ENCODE measurements around the gene CREBZF.

The CREBZF gene

DNA sequence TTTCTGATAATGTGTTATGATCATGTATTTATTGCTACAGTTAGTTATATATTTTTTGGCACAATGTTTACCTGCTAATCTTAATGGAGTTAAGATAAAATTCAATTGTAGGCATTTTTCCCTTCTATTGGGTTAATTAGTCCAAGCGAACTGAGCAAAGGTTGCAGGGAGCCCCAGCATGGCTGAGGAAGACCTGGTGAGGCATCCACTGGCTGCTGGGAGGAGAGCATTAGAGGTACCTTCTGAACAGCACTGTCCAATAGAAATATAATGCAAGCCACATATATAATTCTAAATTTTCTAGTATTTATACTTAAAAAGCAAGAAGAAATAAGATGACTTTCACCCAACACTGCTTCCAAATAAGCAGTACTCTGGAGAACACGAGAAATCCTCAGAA lies 17.9 kb downstream of the CREBZF start:
- Histone ChIP-seq H3K4me3 (peak overlapping the region; percentile 67 to 85 (median 76)), H3K4me2 (peak overlapping the region; percentile 74 to 96 (median 82)), H3K36me3 (peaks cover 8 to 21% (median 16%) of the 10 kb centered on the region in 11 experiments; a peak in 19 of 22 replicates), H3K9me3 (replicated peaks in 1 of 11) (no peaks in the 10 kb centered on the region), H3K27ac (peak overlapping the region; percentile 62 to 86 (median 76); a peak in 21 of 22 replicates), H3K4me1 (peaks cover 18 to 36% (median 24%) of the 10 kb centered on the region in 10 experiments), H3K27me3 (no peaks in the 10 kb centered on the region), H3K9ac (peak overlapping the region; percentile 72 to 88 (median 84)), H4K20me1 (peaks cover 0 to 7% (median 0%) of the 10 kb centered on the region in 11 experiments; a peak in 4 of 22 replicates)
- TF ChIP-seq Cebpa-rat (IDR thresholded peaks at IDR 0.05) = no peak

DNA sequence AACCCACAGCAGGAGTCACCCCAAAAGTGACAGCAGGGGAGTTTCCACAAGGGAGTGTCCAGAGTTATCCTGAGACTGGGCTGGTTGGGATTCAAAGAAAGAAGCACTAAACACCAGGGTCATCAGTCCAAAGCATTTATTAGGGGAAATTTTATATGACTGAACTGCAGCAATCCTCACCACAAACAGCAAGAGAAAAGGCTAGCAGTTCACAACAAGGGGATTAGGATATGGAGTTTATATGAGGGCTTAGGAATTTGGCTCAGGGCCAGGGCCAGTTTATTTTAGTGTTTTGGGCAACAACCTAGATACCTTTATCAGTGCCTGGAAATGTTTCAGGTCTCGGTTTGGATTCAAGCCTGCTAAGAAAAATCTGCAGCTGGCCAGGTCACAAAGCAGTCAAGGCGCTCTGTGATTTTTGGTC lies 21.7 kb downstream of the CREBZF start:
- no peak for TF ChIP-seq Cebpa-rat (IDR thresholded peaks at IDR 0.05)
- H3K9ac ChIP-seq = no peak overlapping the region
- H3K4me1 ChIP-seq = peaks cover 5 to 11% (median 7%) of the 10 kb centered on the region in 10 experiments; a peak in 17 of 20 replicates
- no peak overlapping the region for H3K4me2 ChIP-seq
- no peaks in the 10 kb centered on the region for H3K27me3 ChIP-seq
- no peaks in the 10 kb centered on the region for H4K20me1 ChIP-seq
- no peak overlapping the region for H3K4me3 ChIP-seq
- no peaks in the 10 kb centered on the region for H3K9me3 ChIP-seq (replicated peaks in 1 of 11)
- H3K27ac ChIP-seq = no peak overlapping the region
- H3K36me3 ChIP-seq = peaks cover 1 to 16% (median 5%) of the 10 kb centered on the region in 11 experiments; a peak in 14 of 22 replicates

DNA sequence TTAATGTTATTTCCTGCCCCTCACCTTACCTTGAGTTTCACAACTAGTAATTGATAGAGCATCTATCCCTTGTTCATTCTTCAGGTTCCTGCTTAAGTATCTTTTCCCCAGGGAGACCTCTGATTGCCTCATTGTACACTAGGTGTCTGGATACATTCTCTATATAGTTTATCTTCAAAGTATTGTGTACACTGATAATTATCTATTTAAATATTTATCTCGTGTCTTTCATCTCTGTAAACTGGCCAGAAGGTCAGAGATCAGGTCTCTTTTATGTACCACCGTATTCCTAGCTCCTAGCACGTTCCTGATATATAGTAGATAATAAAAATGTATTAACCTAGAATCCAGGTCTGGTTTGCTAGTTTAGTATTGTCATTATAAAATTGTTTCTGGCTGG lies 30.2 kb downstream of the CREBZF start:
- H4K20me1 ChIP-seq = no peaks in the 10 kb centered on the region; a peak in 3 of 22 replicates
- H3K4me1 ChIP-seq = peaks cover 5 to 14% (median 7%) of the 10 kb centered on the region in 10 experiments
- H3K4me2 ChIP-seq = no peak overlapping the region
- no peak overlapping the region for H3K9ac ChIP-seq
- no peak overlapping the region for H3K27ac ChIP-seq
- H3K36me3 ChIP-seq = peaks cover 56 to 90% (median 71%) of the 10 kb centered on the region in 11 experiments
- TF ChIP-seq Cebpa-rat (IDR thresholded peaks at IDR 0.05) = no peak
- no peaks in the 10 kb centered on the region for H3K9me3 ChIP-seq (replicated peaks in 1 of 11)
- no peaks in the 10 kb centered on the region for H3K27me3 ChIP-seq
- no peak overlapping the region for H3K4me3 ChIP-seq

DNA sequence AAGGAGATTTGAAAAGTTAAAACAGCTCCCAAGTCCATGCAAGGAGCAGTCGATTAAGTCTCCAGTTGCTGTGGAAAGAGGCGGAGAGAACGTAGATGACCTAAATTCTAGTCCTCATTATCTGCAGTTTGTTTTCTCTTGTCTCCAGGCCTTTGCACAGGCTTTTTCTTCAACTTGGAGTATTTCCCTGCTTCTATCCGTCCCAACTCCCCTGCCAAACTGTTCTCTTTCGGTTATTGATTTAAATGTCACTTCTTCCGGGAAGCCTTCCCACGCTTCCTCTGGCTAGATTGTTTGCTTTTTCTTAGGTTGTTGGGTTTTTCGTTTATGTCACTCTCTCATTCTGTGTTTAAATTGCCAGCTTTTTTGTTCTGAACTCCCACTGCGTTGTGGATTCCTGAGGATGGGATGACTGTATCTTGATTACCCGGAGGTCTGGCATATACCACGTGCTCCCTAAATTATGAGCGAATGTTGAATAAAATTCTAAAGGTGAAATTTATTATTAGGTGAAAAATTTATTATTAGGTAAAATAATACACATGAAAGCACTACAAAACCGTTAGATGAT lies 36.1 kb downstream of the CREBZF start:
- Histone ChIP-seq H3K4me2 (peak overlapping the region; percentile 78 to 95 (median 90)), H4K20me1 (no peaks in the 10 kb centered on the region; a peak in 3 of 22 replicates), H3K9me3 (replicated peaks in 1 of 11) (no peaks in the 10 kb centered on the region), H3K27me3 (no peaks in the 10 kb centered on the region), H3K4me1 (peaks cover 22 to 31% (median 27%) of the 10 kb centered on the region in 10 experiments), H3K27ac (peak overlapping the region; percentile 39 to 83 (median 73); a peak in 21 of 22 replicates), H3K9ac (peak overlapping the region; percentile 71 to 85 (median 80)), H3K36me3 (peaks cover 20 to 32% (median 24%) of the 10 kb centered on the region in 11 experiments; a peak in 21 of 22 replicates), H3K4me3 (peak overlapping the region; percentile 62 to 82 (median 78))
- TF ChIP-seq Cebpa-rat (IDR thresholded peaks at IDR 0.05) = no peak

DNA sequence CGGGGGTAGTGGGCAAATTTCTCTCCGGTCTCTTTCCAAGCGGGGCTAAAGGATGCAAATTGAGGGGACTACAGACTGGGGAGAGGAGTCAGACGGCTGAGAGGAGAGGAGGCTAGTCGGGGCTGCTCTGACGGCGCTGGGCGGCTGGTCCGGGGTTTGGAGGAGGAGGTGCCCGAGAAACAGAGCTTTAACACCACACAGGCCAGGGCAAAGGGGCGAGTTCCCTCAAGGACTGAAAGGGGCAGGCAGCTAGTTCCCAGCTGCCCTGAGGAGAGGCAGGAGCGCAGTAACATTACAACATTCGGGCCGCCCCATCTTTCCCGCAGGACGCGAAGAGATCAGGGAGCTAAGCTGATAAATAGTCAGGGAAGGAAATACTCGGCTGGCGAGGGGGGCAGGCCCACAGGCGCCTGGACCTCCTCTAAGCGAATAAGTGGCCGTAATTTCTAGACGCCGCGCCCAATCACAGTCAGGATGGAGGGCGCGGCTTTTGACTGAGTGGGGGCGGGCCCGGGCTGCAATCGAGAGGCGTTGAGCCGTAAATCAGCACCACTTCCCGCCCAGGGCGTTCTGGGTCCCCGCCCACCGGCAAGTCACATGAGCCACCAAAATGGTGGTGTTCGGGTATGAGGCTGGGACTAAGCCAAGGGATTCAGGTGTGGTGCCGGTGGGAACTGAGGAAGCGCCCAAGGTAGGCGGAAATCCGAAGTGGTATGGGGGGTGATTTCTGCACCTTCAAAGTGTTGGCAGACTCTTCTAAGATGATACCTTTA lies 36.7 kb downstream of the CREBZF start, which contains the start of gene TMEM126B:
TMEM126B (plus strand) TSS at position 596 of the 773 bp plus-strand sequence; CDS start at position 611, 15 bp downstream.
- no peaks in the 10 kb centered on the region; a peak in 3 of 22 replicates for H4K20me1 ChIP-seq
- peak within 1 kb of the TSS; percentile 74 to 85 (median 80) for H3K9ac ChIP-seq
- peak within 1 kb of the TSS; percentile 79 to 97 (median 93) for H3K4me2 ChIP-seq
- H3K9me3 ChIP-seq (replicated peaks in 1 of 11) = no peaks in the 10 kb centered on the region
- H3K36me3 ChIP-seq = peaks cover 19 to 26% (median 21%) of the 10 kb centered on the region in 11 experiments; a peak in 21 of 22 replicates
- H3K27ac ChIP-seq = peak within 1 kb of the TSS; percentile 57 to 83 (median 76)
- no peaks in the 10 kb centered on the region for H3K27me3 ChIP-seq
- H3K4me1 ChIP-seq = peaks cover 22 to 31% (median 27%) of the 10 kb centered on the region in 10 experiments
- peak within 1 kb of the TSS; percentile 62 to 82 (median 78) for H3K4me3 ChIP-seq
- TF ChIP-seq Cebpa-rat (IDR thresholded peaks at IDR 0.05) = no peak

DNA sequence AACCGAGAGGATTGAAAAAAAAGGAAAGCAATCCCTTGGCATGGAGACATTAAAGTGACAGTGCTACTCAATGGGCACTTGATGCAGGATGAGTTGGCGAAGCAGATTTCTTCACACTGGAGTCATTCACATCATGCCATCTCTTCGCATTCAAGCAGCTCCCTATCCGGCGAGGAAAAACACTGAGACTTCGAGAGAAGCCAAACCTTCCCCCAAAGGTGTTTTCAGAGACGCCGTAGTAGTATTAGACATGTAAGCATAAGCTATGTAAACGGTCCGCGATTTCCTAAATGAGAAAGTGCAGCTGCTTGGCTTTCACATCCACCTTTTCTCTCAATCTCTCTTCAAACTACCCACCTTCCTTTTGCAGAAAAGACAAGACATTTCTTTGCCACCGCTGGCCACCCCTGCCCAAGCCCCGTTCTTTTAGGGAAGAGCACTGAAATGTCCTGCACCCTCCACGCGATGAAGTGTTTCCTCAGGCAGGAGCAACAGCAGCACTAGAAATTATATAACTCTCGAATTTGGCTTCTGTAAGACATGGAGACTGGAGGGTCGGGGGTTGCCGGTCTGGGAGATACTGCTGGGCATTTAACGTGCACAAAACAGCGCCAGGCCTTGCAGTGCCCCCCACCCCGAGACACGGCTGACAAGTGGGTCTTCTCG lies 37.5 kb downstream of the CREBZF start, which contains the start of gene DLG2:
DLG2 (minus strand) TSS at position 13 of the 666 bp plus-strand sequence.
- Histone ChIP-seq H3K27me3 (no peaks in the 10 kb centered on the region), H4K20me1 (no peaks in the 10 kb centered on the region; a peak in 3 of 22 replicates), H3K4me2 (peak within 1 kb of the TSS; percentile 78 to 97 (median 90)), H3K4me3 (peak within 1 kb of the TSS; percentile 62 to 82 (median 78)), H3K9ac (peak within 1 kb of the TSS; percentile 74 to 85 (median 80)), H3K4me1 (peaks cover 22 to 31% (median 27%) of the 10 kb centered on the region in 10 experiments), H3K27ac (peak within 1 kb of the TSS; percentile 57 to 83 (median 73)), H3K36me3 (peaks cover 19 to 26% (median 21%) of the 10 kb centered on the region in 11 experiments; a peak in 21 of 22 replicates), H3K9me3 (replicated peaks in 1 of 11) (no peaks in the 10 kb centered on the region)
- TF ChIP-seq Cebpa-rat (IDR thresholded peaks at IDR 0.05) = no peak

DNA sequence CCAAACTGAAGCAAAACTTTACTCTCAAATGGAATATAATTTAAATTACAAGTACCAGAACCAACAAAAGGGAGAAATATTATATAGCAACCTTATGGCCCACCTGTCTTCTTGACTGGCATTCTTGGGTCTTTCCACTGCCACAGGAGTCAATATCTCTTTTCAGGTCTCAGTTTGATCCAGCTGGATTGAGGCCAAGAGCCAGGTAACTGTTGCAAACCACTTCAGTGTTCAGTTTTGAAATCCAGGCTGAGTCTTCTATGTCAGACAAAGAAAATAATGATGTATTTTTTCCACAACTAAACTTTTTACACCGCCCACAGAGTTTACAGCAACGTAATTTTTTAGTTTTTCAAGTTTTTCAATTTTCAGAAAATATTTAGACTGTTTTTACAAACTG lies 38.4 kb downstream of the CREBZF start:
- H3K9ac ChIP-seq = peak overlapping the region in 5 of 11 experiments; percentile 75 to 85 (median 81); a peak in 6 of 22 replicates
- no peaks in the 10 kb centered on the region; a peak in 1 of 22 replicates for H3K9me3 ChIP-seq (replicated peaks in 1 of 11)
- H3K4me1 ChIP-seq = peaks cover 22 to 31% (median 27%) of the 10 kb centered on the region in 10 experiments
- no peaks in the 10 kb centered on the region for H3K27me3 ChIP-seq
- H4K20me1 ChIP-seq = no peaks in the 10 kb centered on the region; a peak in 3 of 22 replicates
- peaks cover 10 to 17% (median 13%) of the 10 kb centered on the region in 11 experiments; a peak in 20 of 22 replicates for H3K36me3 ChIP-seq
- no peak for TF ChIP-seq Cebpa-rat (IDR thresholded peaks at IDR 0.05)
- peak overlapping the region in 5 of 10 experiments; percentile 62 to 82 (median 75); a peak in 5 of 20 replicates for H3K4me3 ChIP-seq
- no peak overlapping the region; a peak in 1 of 22 replicates for H3K27ac ChIP-seq
- peak overlapping the region; percentile 78 to 97 (median 90); a peak in 20 of 22 replicates for H3K4me2 ChIP-seq

DNA sequence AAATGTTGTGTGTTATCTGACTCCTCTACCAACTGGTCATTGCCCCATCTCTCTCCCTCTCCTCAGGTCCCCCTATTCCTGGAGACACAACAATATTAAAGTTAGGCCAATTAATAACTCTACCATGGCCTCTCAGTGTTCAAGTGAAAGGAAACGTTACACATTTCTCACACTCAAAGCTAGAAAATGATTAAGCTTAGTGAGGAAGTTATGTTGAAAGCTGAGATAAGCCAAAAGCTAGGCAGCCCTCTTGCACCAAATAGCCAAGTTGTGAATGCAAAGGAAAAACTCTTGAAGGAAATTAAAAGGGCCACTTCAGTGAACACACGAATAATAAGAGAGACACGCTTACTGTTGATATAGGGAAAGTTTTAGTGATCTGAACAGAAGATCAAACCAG lies 44.7 kb downstream of the CREBZF start:
- no peak overlapping the region for H3K4me3 ChIP-seq
- H3K27ac ChIP-seq = no peak overlapping the region
- no peaks in the 10 kb centered on the region for H3K36me3 ChIP-seq
- no peak overlapping the region for H3K9ac ChIP-seq
- no peaks in the 10 kb centered on the region for H3K27me3 ChIP-seq
- H3K9me3 ChIP-seq (replicated peaks in 1 of 11) = peaks cover 0 to 8% (median 0%) of the 10 kb centered on the region in 11 experiments; a peak in 2 of 22 replicates
- TF ChIP-seq Cebpa-rat (IDR thresholded peaks at IDR 0.05) = no peak
- H3K4me1 ChIP-seq = no peaks in the 10 kb centered on the region
- H4K20me1 ChIP-seq = no peaks in the 10 kb centered on the region
- no peak overlapping the region for H3K4me2 ChIP-seq

Measured in BLaER1 treated with 17β-estradiol and CSF1 and Interleukin-3, amounts not matched to agents 10 nM and 100 nM (cell line).